NCI-H128 (cell line): ENCODE data around the gene QSOX2.

Experiments
- DNase-seq: peaks from one replicate; lab custom pipeline; 2025; ENCODE audit not compliant: unreplicated experiment; lab: John Stamatoyannopoulos, UW

The QSOX2 gene

GRCh38 chr9:136254381-136255165 lies 9.0 kb upstream of the QSOX2 start:
- no peak for DNase-seq

- no peak for DNase-seq
Observed at GRCh38 chr9:136253246-136254130, 7.9 kb upstream of the QSOX2 start.

GRCh38 chr9:136252846-136253245 lies 7.2 kb upstream of the QSOX2 start:
- no peak for DNase-seq

GRCh38 chr9:136252281-136252680 lies 6.7 kb upstream of the QSOX2 start:
- no peak for DNase-seq

GRCh38 chr9:136251264-136252115 lies 5.9 kb upstream of the QSOX2 start:
- no peak for DNase-seq

GRCh38 chr9:136250676-136251075 lies 5.1 kb upstream of the QSOX2 start:
- DNase-seq: no peak

- DNase-seq: peak; percentile 19
Observed at GRCh38 chr9:136249877-136250559, 4.4 kb upstream of the QSOX2 start.

GRCh38 chr9:136248951-136249876 lies 3.6 kb upstream of the QSOX2 start:
- DNase-seq: no peak

GRCh38 chr9:136247947-136248637 lies 2.5 kb upstream of the QSOX2 start:
- no peak for DNase-seq

- no peak for DNase-seq
Observed at GRCh38 chr9:136247551-136247916, 1.9 kb upstream of the QSOX2 start.

GRCh38 chr9:136246849-136247550 lies 1.4 kb upstream of the QSOX2 start:
- DNase-seq: no peak

- no peak for DNase-seq
Observed at GRCh38 chr9:136244969-136245218, 718 bp downstream of the QSOX2 start.

- no peak for DNase-seq
Observed at GRCh38 chr9:136244122-136244968, 1.3 kb downstream of the QSOX2 start.

GRCh38 chr9:136243631-136244030 lies 2.0 kb downstream of the QSOX2 start:
- no peak for DNase-seq

- no peak for DNase-seq
Observed at GRCh38 chr9:136242918-136243525, 2.6 kb downstream of the QSOX2 start.

- DNase-seq: no peak
Observed at GRCh38 chr9:136242248-136242647, 3.4 kb downstream of the QSOX2 start.

GRCh38 chr9:136241542-136241941 lies 4.1 kb downstream of the QSOX2 start:
- no peak for DNase-seq
